Stimulated activated naive B cell treated with anti-CD40 and anti-IgM and Interleukin-4, amounts not matched to agents 10 μg/mL and 1 μg/mL and 100 μg/mL, for 72 hours (primary cell): ENCODE measurements around the gene HSF5.

Source experiments
- ATAC-seq, 2 donors: fragments of 150-1000 bp; cut with Tn5 transposase; replicated peaks; 2 replicates each; pipeline ENCODE4 v1.10.0; 2021; ENCODE audit warnings: moderate library complexity in 1 of 2
- DNase-seq: peaks from one replicate; pipeline ENCODE4 v3.0.0; 2021
- H3K27ac Mint-ChIP-seq: one replicate; pipeline ENCODE4 v1.8.0; 2022; ENCODE audit warnings: mild to moderate bottlenecking, mixed read lengths
- H3K27me3 Mint-ChIP-seq, 2 donors: one replicate each; pipeline ENCODE4 v1.8.0; 2022; ENCODE audit warnings: mixed read lengths in 2 of 2
- H3K36me3 Mint-ChIP-seq, 2 donors: one replicate each; pipeline ENCODE4 v1.8.0; 2022; ENCODE audit warnings: mixed read lengths in 2 of 2, mild to moderate bottlenecking in 1 of 2
- H3K4me1 Mint-ChIP-seq, 2 donors: one replicate each; pipeline ENCODE4 v1.8.0; 2022; ENCODE audit warnings: mixed read lengths in 2 of 2, mild to moderate bottlenecking in 1 of 2
- H3K4me3 Mint-ChIP-seq, 2 donors: one replicate each; pipeline ENCODE4 v1.8.0; 2022; ENCODE audit warnings: mild to moderate bottlenecking in 2 of 2, mixed read lengths in 2 of 2, moderate library complexity in 1 of 2
- H3K9me3 Mint-ChIP-seq, 2 donors: one replicate each; pipeline ENCODE4 v1.8.0; 2022; ENCODE audit warnings: mixed read lengths in 2 of 2, mild to moderate bottlenecking in 1 of 2

HSF5 gene

DNA sequence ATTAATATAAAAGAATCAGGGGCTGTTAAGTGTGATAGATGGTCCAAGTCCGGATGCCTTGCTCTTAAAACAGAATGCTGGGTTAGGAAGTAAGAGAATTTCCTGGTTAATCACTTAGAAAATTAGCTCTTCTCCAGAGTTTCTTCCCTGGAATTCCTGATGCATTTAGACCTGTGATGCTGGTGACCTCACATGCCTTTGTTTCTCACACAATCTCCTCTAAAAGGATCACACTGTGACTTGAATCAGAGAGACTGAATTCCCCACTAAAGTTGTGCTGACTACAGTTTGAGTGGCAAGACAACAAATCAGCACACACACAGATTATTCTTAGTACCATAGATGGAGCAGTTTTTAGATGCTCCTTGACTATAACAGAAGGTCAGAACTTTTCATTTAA, 66.5 kb downstream of the HSF5 start:
- no peaks in the 10 kb centered on the region for H3K27me3 Mint-ChIP-seq
- H3K4me1 Mint-ChIP-seq = peaks cover 6 to 11% of the 10 kb centered on the region in 2 donors
- peaks cover 0 to 6% of the 10 kb centered on the region in 2 donors for H3K36me3 Mint-ChIP-seq
- no peak for ATAC-seq
- DNase-seq = no peak
- no peak overlapping the region for H3K4me3 Mint-ChIP-seq
- no peak overlapping the region for H3K27ac Mint-ChIP-seq
- no peaks in the 10 kb centered on the region for H3K9me3 Mint-ChIP-seq

GRCh38 chr17:58420827-58421226, 67.4 kb downstream of the HSF5 start:
- peaks cover 7 to 11% of the 10 kb centered on the region in 2 donors for H3K4me1 Mint-ChIP-seq
- peaks cover under 1 to 6% of the 10 kb centered on the region in 2 donors for H3K36me3 Mint-ChIP-seq
- ATAC-seq = no peak
- no peaks in the 10 kb centered on the region for H3K27me3 Mint-ChIP-seq
- H3K4me3 Mint-ChIP-seq = no peak overlapping the region
- no peaks in the 10 kb centered on the region for H3K9me3 Mint-ChIP-seq
- no peak for DNase-seq
- no peak overlapping the region for H3K27ac Mint-ChIP-seq

- peaks cover 0 to 2% of the 10 kb centered on the region in 2 donors for H3K36me3 Mint-ChIP-seq
- H3K4me1 Mint-ChIP-seq = peaks cover 9 to 11% of the 10 kb centered on the region in 2 donors
- H3K4me3 Mint-ChIP-seq = peak within 1 kb of the TSS; percentile 7 to 11
- peak within 1 kb of the TSS; percentile 11 for H3K27ac Mint-ChIP-seq
- peak; percentile 99 to 100 for ATAC-seq
- no peaks in the 10 kb centered on the region for H3K9me3 Mint-ChIP-seq
- peak; percentile 82 for DNase-seq
- no peaks in the 10 kb centered on the region for H3K27me3 Mint-ChIP-seq
Measured at GRCh38 chr17:58417300-58418092, 70.7 kb downstream of the HSF5 start, which contains the start of gene RNF43. Gene RNF43, minus strand, starts transcription at chr17:58417534. Its CDS starts 1,957 bp downstream, at chr17:58415577.

GRCh38 chr17:58416937-58417299, 71.3 kb downstream of the HSF5 start:
- H3K36me3 Mint-ChIP-seq = peaks cover 0 to 2% of the 10 kb centered on the region in 2 donors
- H3K27me3 Mint-ChIP-seq = no peaks in the 10 kb centered on the region
- peak overlapping the region; percentile 11 for H3K27ac Mint-ChIP-seq
- H3K9me3 Mint-ChIP-seq = no peaks in the 10 kb centered on the region
- DNase-seq (no peak), ATAC-seq (no peak)
- H3K4me3 Mint-ChIP-seq = no peak overlapping the region
- peaks cover 9 to 11% of the 10 kb centered on the region in 2 donors for H3K4me1 Mint-ChIP-seq

DNA sequence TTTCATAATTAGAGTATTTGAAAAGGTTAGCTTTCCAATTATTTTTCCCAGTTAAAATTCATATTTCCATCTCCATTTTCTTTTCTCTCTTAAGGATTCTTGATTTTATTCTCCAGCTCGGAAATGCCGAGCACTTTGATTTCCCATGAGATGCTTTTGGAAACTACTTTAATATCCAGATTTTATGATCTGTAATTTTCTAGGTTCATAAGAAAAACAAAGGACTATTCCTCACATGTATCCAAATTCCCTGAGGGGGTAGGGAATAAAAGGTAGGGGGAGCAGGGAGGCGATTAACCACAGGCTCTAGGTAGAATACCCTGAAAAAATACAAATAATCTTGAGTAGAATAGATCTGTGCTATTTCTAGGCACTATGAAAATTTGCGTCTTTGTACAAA, 71.8 kb downstream of the HSF5 start:
- H3K36me3 Mint-ChIP-seq = peaks cover 0 to 2% of the 10 kb centered on the region in 2 donors
- peaks cover 9 to 11% of the 10 kb centered on the region in 2 donors for H3K4me1 Mint-ChIP-seq
- H3K4me3 Mint-ChIP-seq = no peak overlapping the region
- no peaks in the 10 kb centered on the region for H3K9me3 Mint-ChIP-seq
- DNase-seq (no peak), ATAC-seq (no peak)
- no peaks in the 10 kb centered on the region for H3K27me3 Mint-ChIP-seq
- no peak overlapping the region for H3K27ac Mint-ChIP-seq

DNA sequence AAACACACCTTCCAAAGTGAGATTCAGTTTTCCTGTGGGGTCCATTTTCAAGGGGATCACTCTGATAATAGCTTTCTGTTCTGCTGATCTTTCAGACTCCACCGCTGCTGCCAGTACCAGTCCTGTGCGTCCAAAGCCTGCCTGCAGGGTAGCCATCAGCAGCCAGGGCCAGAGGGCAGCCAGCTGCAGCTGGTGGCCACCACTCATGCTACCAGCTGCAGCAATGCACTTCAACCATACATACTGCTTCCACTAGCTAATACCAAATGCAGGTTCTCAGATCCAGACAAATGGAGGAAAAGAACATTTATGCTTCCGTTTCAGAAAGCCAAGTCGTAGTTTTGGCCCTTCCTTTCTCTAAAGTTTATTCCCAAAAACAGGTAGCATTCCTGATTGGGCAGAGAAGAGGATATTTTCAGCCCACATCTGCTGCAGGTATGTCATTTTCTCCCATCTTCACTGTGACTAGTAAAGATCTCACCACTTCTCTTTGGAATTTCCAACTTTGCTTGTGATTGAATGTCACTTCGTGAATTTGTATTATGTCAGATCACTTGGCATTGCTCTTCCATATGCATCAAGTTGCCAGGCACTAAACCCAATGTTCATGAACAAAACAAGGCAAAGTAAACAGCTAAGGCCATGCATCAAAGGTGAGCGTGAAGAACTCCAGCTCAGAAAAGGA, 72.7 kb downstream of the HSF5 start:
- Mint-ChIP-seq H3K27me3 (no peaks in the 10 kb centered on the region), H3K9me3 (no peaks in the 10 kb centered on the region), H3K36me3 (peaks cover 0 to 2% of the 10 kb centered on the region in 2 donors), H3K27ac (no peak overlapping the region), H3K4me1 (peaks cover 9 to 11% of the 10 kb centered on the region in 2 donors), H3K4me3 (no peak overlapping the region)
- no peak for ATAC-seq
- no peak for DNase-seq

- Mint-ChIP-seq H3K27ac (no peak overlapping the region), H3K9me3 (no peaks in the 10 kb centered on the region), H3K4me3 (no peak overlapping the region), H3K4me1 (peaks cover 9 to 11% of the 10 kb centered on the region in 2 donors), H3K36me3 (peaks cover 0 to 2% of the 10 kb centered on the region in 2 donors), H3K27me3 (no peaks in the 10 kb centered on the region)
- no peak for ATAC-seq
- DNase-seq = no peak
Measured at GRCh38 chr17:58414596-58414997, 73.6 kb downstream of the HSF5 start.

GRCh38 chr17:58413684-58414083, 74.5 kb downstream of the HSF5 start:
- Mint-ChIP-seq H3K27me3 (no peaks in the 10 kb centered on the region), H3K36me3 (peaks cover 0 to 2% of the 10 kb centered on the region in 2 donors), H3K27ac (no peak overlapping the region), H3K4me3 (no peak overlapping the region), H3K9me3 (no peaks in the 10 kb centered on the region), H3K4me1 (peaks cover 9 to 11% of the 10 kb centered on the region in 2 donors)
- ATAC-seq (no peak), DNase-seq (no peak)

DNA sequence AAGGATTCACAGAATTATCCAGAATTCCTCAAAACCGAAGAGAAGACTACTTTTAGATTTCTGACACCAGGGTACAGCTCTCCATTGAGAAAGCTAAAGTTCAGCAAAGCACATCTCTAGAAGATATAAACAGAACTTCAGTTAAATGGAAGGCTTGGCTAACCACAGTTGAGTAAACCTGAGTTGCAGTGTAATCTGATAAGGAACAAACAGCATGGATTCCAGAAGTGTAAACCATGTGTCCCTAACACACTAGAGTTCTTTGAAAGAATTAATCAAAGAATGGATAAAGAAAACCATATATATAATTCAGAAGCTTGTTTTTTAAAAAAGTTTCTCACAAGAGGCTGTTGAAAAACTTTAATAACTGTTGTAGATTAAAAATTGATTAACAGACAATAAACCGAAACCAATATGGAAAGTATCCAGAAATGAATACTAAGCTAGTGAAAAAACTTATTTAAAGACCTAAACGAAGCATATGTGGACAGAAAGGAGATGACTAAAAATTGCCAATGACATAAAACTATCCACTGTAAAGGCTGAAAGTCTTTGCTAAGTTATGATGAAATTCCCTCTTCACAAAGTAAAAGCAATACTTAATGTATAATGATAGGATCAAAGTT, 75.1 kb downstream of the HSF5 start:
- no peak for DNase-seq
- Mint-ChIP-seq H3K27ac (no peak overlapping the region), H3K9me3 (no peaks in the 10 kb centered on the region), H3K27me3 (no peaks in the 10 kb centered on the region), H3K4me1 (peaks cover 9 to 11% of the 10 kb centered on the region in 2 donors), H3K4me3 (no peak overlapping the region), H3K36me3 (peaks cover 0 to 2% of the 10 kb centered on the region in 2 donors)
- ATAC-seq = no peak

DNA sequence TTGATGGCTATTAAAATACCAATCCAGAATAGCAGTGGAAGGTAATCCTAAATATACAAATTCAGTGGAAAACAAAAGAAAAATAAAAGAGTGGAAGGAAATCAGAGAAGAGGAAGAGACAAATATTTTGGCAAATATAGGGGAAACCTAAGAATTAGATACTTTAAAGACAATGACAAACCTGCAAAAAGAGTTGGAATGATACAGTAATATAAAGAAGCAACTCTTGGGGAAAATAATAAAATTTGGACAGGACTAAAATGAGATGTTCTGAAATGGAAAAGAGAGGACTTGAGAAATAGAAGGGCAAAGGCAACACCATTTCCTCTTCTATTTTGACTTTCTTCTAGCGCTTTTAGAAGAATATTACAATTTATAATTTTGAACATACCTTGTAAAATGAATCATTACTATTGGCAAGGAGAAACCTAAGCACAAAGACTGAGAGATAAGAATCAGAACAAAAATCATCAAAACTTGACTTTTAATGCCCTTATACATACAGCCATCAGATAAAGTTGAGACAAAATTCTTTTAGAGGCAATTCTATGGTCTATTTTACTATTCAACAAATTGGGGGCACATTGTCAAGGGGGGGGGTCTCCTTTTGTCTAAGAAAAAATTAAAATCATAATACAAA, 76.0 kb downstream of the HSF5 start:
- Mint-ChIP-seq H3K27me3 (no peaks in the 10 kb centered on the region), H3K4me3 (no peak overlapping the region), H3K27ac (no peak overlapping the region), H3K4me1 (peaks cover 4 to 5% of the 10 kb centered on the region in 2 donors), H3K36me3 (peaks cover 0 to 2% of the 10 kb centered on the region in 2 donors), H3K9me3 (no peaks in the 10 kb centered on the region)
- DNase-seq (no peak), ATAC-seq (no peak)

DNA sequence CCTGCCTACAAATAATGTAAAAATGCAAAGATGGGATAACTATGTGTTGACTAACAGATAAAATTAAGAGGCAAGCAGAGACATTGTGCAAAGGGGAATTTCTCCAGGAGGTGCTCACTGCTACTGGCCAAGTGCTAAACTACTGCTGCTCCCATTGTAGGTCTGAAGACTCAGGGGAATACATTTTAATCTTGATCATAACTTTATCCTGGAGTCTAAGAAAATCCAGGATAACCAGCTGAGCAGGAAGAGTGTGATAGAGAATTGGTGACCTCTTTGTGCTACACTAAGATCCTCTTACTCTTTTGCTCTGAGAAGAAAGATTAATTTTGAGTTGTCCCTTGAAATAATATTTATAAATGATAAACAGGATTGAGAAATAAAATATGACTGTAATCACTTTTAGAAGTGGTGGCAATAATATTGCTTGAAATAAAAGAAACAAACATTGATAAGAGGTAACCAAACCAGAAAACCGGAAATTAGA, 76.8 kb downstream of the HSF5 start:
- no peaks in the 10 kb centered on the region for H3K9me3 Mint-ChIP-seq
- no peak overlapping the region for H3K4me3 Mint-ChIP-seq
- DNase-seq (no peak), ATAC-seq (no peak)
- peaks cover 0 to 3% of the 10 kb centered on the region in 2 donors for H3K4me1 Mint-ChIP-seq
- peaks cover 0 to 2% of the 10 kb centered on the region in 2 donors for H3K36me3 Mint-ChIP-seq
- no peaks in the 10 kb centered on the region for H3K27me3 Mint-ChIP-seq
- H3K27ac Mint-ChIP-seq = no peak overlapping the region

GRCh38 chr17:58410714-58411407, 77.3 kb downstream of the HSF5 start:
- no peaks in the 10 kb centered on the region for H3K9me3 Mint-ChIP-seq
- H3K27ac Mint-ChIP-seq = no peak overlapping the region
- ATAC-seq = no peak
- peaks cover 0 to 2% of the 10 kb centered on the region in 2 donors for H3K4me1 Mint-ChIP-seq
- no peaks in the 10 kb centered on the region for H3K27me3 Mint-ChIP-seq
- H3K36me3 Mint-ChIP-seq = peaks cover 0 to 2% of the 10 kb centered on the region in 2 donors
- H3K4me3 Mint-ChIP-seq = no peak overlapping the region
- no peak for DNase-seq

DNA sequence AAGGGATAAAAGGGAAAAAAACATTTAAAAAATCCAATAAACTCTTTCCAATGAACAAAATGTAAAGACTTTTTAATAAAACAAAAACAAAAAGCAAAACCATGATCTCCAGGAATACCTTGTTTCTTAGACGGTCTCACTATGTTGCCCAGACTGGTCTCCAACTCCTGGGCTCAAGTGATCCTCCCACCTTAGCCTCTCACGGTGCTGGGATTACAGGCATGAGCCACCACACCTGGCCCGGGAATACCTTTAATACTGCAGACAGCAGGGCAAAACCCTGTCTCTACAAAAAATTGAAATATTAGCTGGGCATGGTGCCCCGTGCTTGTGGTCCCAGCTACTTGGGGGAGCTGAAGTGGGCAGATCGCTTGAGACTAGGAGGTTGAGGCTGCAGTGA, 78.8 kb downstream of the HSF5 start:
- Mint-ChIP-seq H3K9me3 (no peaks in the 10 kb centered on the region), H3K4me1 (no peaks in the 10 kb centered on the region), H3K4me3 (no peak overlapping the region), H3K36me3 (no peaks in the 10 kb centered on the region), H3K27me3 (no peaks in the 10 kb centered on the region), H3K27ac (no peak overlapping the region)
- ATAC-seq = no peak
- DNase-seq = no peak

- H3K27me3 Mint-ChIP-seq = no peaks in the 10 kb centered on the region
- H3K9me3 Mint-ChIP-seq = no peaks in the 10 kb centered on the region
- no peaks in the 10 kb centered on the region for H3K36me3 Mint-ChIP-seq
- ATAC-seq (no peak), DNase-seq (no peak)
- H3K4me1 Mint-ChIP-seq = no peaks in the 10 kb centered on the region
- H3K27ac Mint-ChIP-seq = no peak overlapping the region
- H3K4me3 Mint-ChIP-seq = no peak overlapping the region
Measured at GRCh38 chr17:58403311-58403710, 84.9 kb downstream of the HSF5 start.
